ENCODE results near the gene SORCS2. TPM values are rescaled to one million over a fixed set of nuclear protein-coding genes. Genes with fewer than 3 reads are reported as not detected.

The SORCS2 gene
- polyA plus RNA-seq, 1 donor: 8.5 TPM

DNA sequence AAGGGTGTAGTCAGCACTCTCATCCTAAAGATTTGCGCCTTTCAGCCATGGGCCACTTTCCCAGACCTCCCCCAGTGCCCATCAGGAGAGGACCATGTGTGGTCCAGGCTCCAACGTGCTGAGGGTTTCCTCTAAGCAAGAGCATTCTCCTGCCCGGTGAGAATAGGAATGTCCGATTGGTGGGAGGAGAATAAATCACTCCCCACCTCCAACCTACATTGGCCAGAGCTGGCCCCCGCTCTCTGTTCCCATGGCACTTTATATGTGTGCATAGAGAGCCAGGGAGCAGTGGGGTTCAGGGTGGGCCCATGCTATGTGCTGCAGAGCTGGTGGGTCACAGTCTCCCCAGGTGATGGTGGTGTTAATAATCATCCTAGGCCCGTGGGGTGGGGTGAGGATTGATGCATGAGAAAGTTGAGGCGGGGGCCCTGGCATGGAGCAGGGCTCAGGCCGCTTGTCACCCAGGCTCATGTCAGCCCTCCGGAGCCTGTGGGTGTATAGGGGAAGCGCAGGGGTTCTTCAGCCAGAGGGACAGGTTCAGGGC lies 6.8 kb upstream of the SORCS2 start:
- DNase-seq: no peak

DNA sequence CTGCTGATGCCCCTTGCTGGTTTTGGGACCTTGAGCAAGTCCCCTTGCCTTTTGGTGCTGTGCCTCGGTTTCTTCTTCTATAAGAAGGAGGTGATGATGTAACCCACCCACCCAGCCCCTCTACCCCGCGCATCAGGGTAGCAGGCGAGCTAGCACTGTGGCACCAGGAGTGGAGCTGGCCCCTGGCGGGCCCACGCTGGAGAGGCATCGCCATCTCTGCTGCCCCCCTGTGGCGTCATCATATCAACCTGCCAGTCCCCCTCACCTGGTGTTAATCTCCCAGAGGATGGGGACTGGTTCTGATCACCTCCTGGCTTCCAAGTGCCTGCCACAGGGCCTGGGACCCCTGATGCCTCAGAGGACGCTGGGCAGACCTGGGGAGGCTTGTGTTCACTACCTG lies 6.3 kb upstream of the SORCS2 start:
- DNase-seq: no peak

DNA sequence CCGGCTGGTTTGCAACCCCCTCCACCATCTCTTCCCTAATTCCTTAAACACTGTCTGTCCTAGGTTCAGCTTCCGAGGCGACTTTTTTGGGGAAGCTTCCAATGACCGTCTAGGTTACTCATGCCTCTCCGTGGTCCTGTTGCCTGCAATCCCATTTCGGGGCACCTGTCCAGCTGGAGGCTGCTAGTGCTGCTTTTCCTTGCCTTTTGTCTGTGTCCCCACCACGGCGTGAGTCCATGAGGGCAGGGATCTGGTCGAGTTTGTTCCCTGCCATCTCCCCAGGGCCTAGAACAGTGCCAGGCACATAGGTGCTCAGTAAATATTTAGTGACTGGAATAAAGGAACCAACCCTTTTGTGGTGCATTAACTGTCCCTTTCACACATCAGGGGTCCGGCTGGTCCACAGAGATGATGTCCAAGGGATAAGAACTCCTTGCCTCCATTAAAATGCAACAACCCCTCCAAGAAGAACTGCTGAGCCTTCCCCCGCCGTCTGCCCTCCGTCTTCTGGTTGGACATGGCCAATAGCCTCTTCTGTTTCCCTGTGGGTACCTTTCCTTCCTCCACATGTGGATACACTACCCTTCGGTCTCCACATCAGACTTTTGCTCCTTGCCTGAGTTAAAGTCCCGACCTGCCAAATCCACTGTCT lies 5.7 kb upstream of the SORCS2 start:
- no peak for DNase-seq

DNA sequence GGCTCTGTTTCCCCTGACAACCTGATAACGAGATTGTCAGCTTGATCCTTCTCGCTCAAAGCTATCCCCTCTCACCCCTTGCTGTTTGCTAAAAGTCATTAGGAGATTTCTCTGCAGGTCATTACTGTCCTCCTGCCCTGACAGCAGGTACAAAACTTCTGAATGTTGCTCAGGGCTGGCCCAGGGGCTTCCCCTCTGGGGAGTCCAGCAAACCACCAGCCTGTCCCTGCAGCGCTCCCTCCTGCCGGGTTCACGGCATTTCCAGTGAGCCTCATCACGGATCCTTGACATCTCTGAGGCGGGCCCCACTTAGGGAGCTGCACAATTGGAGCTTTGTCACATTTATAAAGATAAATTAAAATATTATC lies 5.2 kb upstream of the SORCS2 start:
- DNase-seq: no peak

DNA sequence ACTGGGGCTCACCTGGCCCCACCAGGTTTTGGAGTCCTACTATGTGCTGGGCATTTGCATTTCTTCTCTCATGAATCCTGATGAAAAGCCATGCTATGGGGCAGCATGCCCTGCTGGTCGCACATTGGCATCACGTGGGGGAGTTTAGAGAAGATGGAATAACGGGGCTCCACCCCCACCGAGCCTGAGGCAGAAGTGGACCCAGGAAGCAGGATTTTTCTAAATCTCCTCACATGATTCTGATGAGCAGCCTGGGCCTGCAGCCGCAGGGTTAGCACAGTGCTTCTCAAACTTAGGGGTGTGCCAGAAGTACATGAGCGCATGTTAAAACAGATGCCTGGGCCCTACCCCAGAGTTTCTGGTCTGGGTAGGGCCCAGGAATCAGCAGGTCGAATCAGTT lies 4.6 kb upstream of the SORCS2 start:
- no peak for DNase-seq

DNA sequence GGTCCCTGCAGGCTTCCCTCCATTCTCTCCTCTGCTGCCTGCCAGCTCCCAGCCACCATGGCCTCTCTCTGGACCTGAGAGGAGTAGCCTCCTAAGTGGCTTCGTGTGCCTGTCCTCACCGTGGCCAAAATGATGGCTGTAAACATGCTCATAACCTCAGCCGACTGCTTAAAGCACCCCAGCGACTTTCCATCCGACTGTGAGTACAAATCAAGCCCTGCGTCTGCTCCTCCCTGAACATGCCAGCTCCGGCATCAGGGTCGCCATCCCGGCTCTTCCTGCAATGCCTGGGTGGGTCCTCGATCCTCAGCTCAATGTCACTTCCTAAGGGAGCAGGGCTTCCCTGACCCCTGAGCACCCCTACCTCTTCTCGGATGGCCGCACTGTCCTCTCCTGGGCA lies 3.3 kb upstream of the SORCS2 start:
- DNase-seq: no peak

DNA sequence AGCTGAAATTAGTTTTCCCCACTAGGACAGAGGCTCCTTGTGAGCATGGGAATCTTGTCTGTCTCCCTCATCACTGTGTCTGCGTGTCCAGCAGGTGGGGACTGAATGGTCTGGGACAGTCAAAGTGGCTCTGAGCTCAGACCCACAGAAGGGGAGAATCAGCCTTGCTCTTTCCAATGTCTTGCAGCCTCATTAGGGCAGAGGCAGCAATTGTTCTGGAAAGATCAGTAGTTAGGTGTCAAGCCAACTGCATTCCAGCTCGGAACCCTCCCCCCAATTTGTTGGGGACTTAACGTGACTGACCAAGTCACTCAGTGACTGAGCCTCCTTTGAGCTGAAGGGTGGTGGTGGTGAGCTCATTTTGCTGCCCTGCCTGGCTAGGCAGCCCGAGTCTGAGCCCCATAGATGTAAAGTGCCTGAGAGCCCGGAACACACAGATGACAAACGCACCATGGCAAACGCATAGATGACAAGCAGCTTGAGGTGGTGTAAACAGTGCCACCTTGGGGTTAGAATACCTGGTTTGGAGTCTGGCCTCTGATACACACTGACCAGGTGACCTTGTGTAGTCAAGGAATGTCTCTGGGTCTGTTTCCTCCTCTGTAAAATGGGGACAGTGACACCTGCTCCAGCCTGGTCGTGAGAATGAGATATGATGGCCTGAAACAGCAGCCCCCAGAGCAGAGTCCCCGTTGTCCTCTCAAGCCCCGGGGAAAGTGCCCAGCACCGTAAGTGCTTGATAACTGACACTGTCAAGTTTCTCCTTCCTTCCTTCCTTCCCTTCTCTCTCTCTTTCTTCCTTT lies 2.7 kb upstream of the SORCS2 start:
- no peak for DNase-seq

DNA sequence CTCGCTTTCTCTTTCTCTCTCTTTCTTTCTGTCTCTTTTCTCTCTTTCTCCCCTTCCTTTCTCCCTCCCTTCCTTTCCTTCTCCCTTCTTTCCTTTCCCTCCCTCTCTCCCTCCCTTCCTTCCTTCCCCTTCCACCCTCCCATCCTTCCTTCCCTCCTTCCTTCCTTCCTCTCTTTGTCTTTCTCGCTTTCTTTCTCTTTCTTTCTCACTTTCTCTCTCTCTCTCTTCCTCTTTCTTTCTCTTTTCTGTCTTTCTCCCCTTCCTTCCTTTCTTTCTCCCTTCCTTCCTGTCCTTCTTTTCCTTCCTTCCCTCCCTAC lies 2.1 kb upstream of the SORCS2 start:
- DNase-seq: no peak

DNA sequence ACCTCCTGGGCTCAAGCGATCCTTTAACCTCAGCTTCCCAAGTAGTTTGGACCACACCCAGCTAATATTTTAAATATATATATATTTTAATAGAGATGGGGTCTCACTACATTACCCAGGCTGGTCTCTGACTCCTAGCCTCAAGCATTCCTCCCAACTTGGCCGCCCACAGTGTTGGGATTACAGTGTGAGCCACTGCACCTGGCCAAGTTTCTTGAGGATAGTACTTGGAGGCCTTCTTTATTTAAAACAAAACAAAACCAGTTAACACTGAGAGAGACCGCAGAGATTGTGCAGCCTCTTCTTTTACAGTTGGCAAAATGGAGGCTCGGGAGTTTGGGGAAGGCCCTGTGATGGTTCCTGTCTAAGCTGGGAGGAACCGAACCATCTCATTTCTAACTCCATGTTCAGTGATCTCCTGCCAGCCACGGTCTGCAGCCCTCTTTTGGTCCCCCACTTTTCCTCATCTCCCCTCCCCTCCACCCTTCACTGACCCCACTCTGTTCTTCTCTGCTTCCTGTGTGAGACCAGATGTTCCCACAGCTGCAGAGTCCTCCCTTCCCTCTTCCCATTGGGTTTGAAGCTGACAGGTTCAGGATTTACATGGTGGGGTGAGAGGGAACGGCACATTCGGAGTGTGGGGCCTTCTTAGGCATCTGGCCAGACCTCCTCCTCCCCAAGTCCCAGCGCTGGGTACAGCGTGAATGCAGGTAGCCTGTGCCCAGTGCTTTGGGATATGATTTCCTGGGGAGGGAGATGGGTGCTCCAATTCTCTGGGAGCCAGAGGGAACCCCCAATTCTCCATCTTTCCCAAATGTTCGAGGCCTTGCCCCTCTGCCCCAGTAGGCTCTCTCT lies 1.4 kb upstream of the SORCS2 start:
- no peak for DNase-seq

DNA sequence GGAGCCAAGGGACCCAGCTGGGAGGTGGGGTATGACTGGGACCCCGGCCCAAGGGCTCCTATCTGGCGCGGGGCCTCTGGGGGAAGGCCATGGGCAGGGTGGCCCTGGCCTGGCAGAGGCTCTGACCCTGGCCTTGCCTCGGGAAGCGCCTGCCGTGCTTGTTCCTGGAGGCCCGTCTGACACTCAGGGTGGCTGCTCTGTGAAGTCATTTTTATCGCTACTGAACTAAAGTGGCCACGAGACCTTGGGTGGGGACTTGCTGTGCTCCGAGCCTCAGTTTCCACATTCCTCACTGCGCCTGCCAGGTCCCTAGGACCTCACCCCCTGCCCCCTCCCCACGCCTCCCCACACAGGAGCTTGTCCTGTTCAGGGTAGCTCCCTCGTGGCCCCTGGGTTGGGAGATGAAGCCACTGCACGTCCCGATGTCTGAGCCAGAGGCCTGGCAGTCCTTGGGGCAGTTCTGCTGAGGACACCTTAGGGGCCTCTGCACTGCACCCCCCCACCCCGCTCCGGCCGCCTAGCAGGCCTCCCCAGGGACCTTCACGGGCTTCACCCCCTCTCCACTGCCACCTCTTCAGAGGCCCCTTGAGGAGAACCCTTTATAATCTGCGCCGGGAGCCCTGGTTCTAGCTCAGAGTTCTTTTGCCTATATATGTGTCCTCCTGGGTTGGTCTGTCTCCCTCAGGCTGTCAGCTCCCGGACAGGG lies 639 bp upstream of the SORCS2 start:
- no peak for DNase-seq

DNA sequence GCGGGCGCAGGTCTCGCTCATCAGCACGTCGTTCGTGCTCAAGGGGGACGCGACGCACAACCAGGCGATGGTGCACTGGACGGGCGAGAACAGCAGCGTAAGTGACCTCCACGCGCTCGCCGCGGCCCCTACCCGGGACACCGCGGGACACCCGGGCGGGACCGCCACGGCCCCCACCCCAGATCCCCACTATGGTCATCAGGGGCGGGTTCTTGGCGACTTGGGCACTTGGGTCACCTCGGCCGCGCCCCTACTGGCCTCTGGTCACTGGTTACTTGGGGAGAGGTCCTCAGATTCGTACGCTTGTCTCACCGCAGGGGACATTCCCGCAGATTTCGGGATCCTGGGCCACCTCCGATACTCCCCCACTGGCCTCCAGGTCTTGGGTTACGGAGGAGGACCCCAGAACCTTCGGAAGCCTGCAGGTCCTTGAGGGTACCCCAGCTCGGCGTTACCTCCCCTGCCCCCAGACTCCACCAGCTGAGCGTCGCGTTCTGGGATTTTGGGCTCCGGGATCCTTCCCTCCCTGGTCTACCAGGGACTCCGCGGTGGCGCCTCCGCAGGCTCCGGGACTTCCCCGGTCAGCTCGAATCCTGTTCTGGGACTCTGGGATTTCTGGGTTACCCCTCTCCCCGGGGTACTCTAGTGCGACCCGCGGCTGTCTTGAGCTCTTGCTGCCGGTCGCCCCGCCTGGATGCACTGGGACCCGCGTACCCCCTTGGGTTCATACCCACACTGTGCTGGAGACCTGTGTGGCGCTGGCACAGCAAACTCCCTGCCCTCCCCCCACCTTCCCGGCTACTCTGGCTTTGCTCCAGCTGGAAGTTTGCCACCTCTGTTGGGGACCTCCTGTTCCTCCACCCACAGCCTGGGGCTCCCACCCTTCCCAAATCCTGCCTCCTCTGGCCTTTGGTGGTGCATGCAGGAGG lies 956 bp downstream of the SORCS2 start:
- DNase-seq: no peak

DNA sequence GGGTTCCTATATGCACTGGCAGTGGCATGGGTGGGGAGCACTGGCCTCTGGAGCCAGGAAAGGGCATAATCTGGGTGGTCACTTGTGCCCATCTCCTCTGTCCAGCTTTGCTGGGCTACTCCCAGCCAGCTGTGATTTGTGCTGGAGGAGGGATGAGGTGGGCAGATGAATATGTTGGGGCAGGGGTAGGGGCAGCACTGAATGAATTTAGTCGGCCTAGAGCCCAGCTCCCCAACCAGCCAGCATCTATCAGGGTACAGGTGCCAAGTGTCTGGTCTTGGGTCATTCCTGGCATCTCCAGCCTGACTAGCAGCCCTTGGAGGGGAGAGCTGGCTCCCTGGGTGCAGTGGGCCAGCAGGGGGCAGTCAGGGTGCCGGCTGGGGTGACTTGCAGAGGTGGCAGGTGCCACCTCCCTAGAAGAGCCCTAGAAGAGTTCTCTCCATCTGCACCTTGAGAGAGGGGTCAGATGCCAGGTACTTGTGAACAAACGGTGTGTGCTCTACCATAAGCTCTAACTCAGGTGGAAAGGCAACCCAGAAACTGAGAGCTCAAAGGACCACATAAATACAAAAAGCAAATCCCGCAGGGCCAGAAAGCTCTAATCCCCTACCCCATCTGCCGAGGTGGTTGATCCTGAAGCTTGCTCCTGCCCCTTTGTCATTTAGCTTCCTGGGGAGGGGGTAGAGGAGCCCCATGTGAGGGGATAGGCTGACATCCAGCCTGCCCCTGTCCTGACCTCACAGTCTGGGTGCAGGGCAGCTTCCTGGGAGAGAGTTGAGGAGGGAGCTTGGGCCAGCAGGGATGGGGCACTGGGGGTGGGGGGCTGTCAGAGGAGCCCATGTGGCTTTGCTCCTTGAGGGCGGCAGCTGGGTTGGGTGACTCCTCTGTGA lies 2.2 kb downstream of the SORCS2 start:
- DNase-seq: no peak

DNA sequence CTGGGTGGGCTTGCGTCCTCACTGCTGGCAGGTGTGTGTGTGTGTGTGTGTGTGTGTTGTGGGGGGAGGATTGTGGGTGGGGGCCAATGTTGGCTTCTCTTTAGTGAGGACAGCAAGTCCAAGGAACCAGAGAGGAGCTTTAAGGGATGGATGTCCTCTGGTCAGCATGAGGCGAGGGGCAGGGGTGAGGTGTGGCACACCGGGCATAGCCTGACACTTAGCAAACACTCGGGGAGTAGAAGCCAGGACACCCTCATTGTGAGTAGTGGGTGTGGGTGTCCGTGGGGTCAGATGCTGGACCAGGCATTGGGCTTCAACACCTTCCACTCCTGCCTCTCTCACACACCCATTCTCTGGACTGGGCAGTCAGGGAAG lies 2.8 kb downstream of the SORCS2 start:
- no peak for DNase-seq

DNA sequence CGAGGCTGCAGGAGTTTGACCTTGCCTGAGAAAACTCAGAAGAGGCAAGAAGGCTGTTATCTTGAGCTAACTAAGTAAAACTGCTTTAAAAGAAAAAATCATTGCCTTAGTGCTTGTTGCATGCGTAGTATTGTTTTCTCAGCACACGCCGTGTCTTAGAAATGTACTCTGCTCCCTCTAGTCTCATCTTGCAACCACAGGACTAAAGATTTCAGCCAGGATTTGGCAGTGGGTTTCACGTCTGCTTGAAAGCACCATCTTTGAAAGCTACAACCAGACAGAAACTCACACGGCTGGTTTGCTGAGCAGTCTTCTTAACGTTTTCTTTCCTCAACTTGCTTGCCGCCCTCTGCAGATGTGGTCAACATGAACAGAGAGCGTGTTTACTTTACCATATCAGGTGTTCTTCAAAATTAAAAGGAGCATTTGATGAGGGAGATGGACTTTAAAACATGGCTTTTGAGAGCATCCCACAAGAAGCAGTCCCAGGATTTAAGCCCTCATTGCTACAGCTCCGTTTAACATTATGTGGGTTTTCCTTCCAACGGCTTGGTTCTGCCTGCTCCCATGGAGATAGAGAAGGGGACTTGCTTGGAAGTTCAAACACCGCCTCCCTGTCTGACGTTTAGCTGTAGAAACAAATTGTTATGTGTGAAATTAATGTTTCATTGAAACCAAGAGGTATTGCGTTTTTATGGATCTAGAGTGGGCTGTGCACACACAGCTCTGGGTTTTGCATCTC lies 3.4 kb downstream of the SORCS2 start:
- no peak for DNase-seq

DNA sequence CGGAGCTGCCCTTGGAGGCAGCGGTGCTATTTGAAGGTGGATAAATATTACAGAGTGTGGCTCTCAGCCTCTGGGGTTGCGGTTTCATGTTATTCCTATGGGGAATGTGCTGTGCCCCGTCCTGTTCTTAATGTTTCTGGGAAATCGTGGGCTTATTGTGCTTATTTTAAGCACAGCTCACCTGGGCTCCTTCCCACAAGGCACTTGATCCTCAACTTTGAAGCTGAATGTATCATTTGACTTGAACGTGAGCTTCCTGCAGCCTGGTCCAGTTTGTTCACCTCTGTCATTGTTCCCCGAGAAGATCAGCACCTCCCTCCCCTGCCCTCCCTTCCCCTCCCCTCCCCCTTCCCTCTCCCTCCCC lies 3.9 kb downstream of the SORCS2 start:
- DNase-seq: no peak

DNA sequence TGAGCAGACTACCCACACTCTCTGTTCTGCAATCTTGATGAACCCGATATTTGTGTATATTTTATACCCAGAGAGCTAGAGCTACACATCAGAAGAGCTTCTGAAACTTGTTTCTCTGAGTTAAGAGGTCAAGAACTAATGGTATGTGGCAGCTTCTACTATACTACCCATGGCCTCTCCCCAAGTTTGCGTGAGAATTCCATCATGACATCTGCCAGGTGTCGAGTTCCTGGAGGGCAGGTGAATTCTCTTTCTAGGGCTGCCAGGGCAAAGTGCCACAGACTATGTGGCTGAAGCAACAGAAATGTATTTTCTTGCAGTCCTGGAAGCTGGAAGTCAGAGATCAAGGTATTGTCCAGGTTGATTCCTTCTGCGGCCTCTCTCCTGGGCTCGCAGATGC lies 4.4 kb downstream of the SORCS2 start:
- DNase-seq: no peak

DNA sequence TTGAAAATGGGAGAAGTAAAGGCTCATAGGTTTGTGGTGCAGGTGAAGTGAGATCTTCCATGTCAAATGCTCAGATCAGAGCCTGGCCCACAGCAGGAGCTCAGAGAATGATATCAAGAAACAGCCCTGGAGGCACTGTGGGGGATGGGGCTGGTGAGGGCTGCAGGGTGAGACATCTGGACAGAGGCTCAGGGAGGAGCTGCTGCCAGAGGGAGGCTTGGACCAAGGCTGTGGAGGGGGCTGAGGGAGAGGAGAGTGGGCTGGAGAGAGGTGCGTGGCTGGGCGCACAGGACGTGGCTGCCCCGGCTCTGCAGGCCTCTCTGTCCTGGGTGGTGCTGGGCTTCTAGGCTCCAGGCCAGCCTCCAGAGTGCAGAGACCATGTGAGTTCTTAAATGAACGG lies 5.6 kb downstream of the SORCS2 start:
- no peak for DNase-seq

DNA sequence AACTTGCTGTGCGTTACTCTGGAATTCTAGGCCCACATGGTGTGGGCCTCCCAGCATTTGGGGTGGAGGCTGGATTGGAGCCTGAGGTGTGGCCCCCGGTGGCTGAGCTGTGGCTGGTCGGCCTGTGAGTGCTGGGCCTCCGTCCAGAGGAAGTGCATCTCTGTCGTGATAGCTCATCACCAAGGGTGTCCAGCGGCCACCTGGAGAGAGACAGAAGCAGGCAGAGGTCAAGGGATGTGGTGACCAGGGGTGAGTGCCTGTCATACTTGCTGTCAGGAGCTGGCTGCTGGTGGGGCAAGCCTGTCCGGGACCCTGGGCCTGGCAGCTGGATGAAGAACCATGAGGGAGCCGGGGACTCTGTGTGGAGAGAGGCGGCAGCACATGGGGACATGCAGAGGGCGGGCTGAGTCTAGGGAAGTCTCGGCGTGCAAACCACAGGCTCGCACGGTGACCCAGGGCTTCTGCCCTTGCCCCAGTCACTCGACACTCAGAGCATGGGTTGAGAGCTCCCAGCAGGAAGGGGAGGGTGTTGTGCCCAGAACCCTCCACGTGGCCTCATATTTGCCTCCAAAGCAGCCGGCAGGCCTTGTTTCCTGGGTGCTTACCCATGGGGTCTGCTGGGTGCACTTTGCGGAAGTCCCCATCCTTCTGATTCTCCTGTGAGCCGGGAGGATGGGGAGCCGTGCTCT lies 6.2 kb downstream of the SORCS2 start:
- no peak for DNase-seq
